HTERT RPE-1 (cell line): Measurements from ENCODE around the gene GNAT3.

Source experiments
- in situ Hi-C: fragments of 300-500 bp; cut with MboI; formaldehyde crosslinking; loops from 4 replicates; pipeline ENCODE4 v1.14.3; 2020; ENCODE audit warnings: low sequenced_read_pairs

GNAT3 gene

GRCh38 chr7:80467069-80467468 lies 44.8 kb downstream of the GNAT3 start:
- in situ Hi-C loops = no loop called here

- in situ Hi-C loops = no loop called here
These were observed 45.2 kb downstream of the GNAT3 start for GRCh38 chr7:80466636-80467035.

GRCh38 chr7:80464211-80464610 lies 47.7 kb downstream of the GNAT3 start:
- in situ Hi-C loops = no loop called here

- in situ Hi-C loops = no loop called here
These were observed 48.5 kb downstream of the GNAT3 start for GRCh38 chr7:80463272-80463920.

GRCh38 chr7:80460857-80461256 lies 51.0 kb downstream of the GNAT3 start:
- in situ Hi-C loops = no loop called here

- in situ Hi-C loops = no loop called here
These were observed 51.9 kb downstream of the GNAT3 start for GRCh38 chr7:80459776-80460510.

GRCh38 chr7:80458822-80459725 lies 52.8 kb downstream of the GNAT3 start:
- in situ Hi-C loops = no loop called here

GRCh38 chr7:80453699-80454340 lies 58.0 kb downstream of the GNAT3 start:
- in situ Hi-C loops = no loop called here

- in situ Hi-C loops = no loop called here
These were observed 61.1 kb downstream of the GNAT3 start for GRCh38 chr7:80450621-80451308.

GRCh38 chr7:80449836-80450235 lies 62.0 kb downstream of the GNAT3 start:
- in situ Hi-C loops = loop anchor here (25.0 kb wide), 1 partner anchor 212 kb away; no protein-coding TSS in a partner anchor

GRCh38 chr7:80445351-80445750 lies 66.5 kb downstream of the GNAT3 start:
- in situ Hi-C loops = loop anchor here (25.0 kb wide), 1 partner anchor 217 kb away; no protein-coding TSS in a partner anchor

- in situ Hi-C loops = loop anchor here (25.0 kb wide), 1 partner anchor 217 kb away; no protein-coding TSS in a partner anchor
These were observed 67.1 kb downstream of the GNAT3 start for GRCh38 chr7:80444811-80445210.

- in situ Hi-C loops = loop anchor here (25.0 kb wide), 1 partner anchor 219 kb away; no protein-coding TSS in a partner anchor
These were observed 68.5 kb downstream of the GNAT3 start for GRCh38 chr7:80443325-80443724.

GRCh38 chr7:80440883-80441282 lies 71.0 kb downstream of the GNAT3 start:
- in situ Hi-C loops = loop anchor here (25.0 kb wide), 1 partner anchor 221 kb away; no protein-coding TSS in a partner anchor

- in situ Hi-C loops = loop anchor here (25.0 kb wide), 1 partner anchor 222 kb away; no protein-coding TSS in a partner anchor
These were observed 71.7 kb downstream of the GNAT3 start for GRCh38 chr7:80439894-80440821.

GRCh38 chr7:80435521-80435920 lies 76.3 kb downstream of the GNAT3 start:
- in situ Hi-C loops = loop anchor here (25.0 kb wide), 1 partner anchor 227 kb away; no protein-coding TSS in a partner anchor

- in situ Hi-C loops = loop anchor here (25.0 kb wide), 1 partner anchor 228 kb away; no protein-coding TSS in a partner anchor
These were observed 77.8 kb downstream of the GNAT3 start for GRCh38 chr7:80434047-80434446.

GRCh38 chr7:80432166-80432565 lies 79.7 kb downstream of the GNAT3 start:
- in situ Hi-C loops = loop anchor here (25.0 kb wide), 1 partner anchor 230 kb away; no protein-coding TSS in a partner anchor

GRCh38 chr7:80429181-80429580 lies 82.7 kb downstream of the GNAT3 start:
- in situ Hi-C loops = loop anchor here (25.0 kb wide), 1 partner anchor 233 kb away; no protein-coding TSS in a partner anchor
